Raji (cell line): ENCODE measurements around the gene RUNX1.

Experiments used
- POLR2A ChIP-seq: IDR thresholded peaks from 2 replicates; pipeline ENCODE4 v1.6.1; 2011; ENCODE audit warnings: low read depth, low read length, control low read depth; ENCODE audit not compliant: insufficient read depth

The RUNX1 gene

GRCh38 chr21:35019631-35020032, 29.5 kb downstream of the RUNX1 start:
- TF ChIP-seq POLR2A: no peak

- TF ChIP-seq POLR2A: no peak
Observed at GRCh38 chr21:35017256-35017655, 31.8 kb downstream of the RUNX1 start.

GRCh38 chr21:35016517-35017188, 32.4 kb downstream of the RUNX1 start:
- no peak for TF ChIP-seq POLR2A

GRCh38 chr21:35016071-35016470, 33.0 kb downstream of the RUNX1 start:
- TF ChIP-seq POLR2A: no peak

GRCh38 chr21:35015435-35016024, 33.6 kb downstream of the RUNX1 start:
- TF ChIP-seq POLR2A: no peak

- TF ChIP-seq POLR2A: no peak
Observed at GRCh38 chr21:35014302-35015041, 34.6 kb downstream of the RUNX1 start.

- no peak for TF ChIP-seq POLR2A
Observed at GRCh38 chr21:35011681-35012080, 37.4 kb downstream of the RUNX1 start.

- TF ChIP-seq POLR2A: no peak
Observed at GRCh38 chr21:35010447-35010846, 38.7 kb downstream of the RUNX1 start.

- no peak for TF ChIP-seq POLR2A
Observed at GRCh38 chr21:35007348-35007747, 41.8 kb downstream of the RUNX1 start.

- no peak for TF ChIP-seq POLR2A
Observed at GRCh38 chr21:35006771-35007170, 42.3 kb downstream of the RUNX1 start.

GRCh38 chr21:35006248-35006647, 42.9 kb downstream of the RUNX1 start:
- TF ChIP-seq POLR2A: no peak

GRCh38 chr21:35005560-35006224, 43.4 kb downstream of the RUNX1 start:
- no peak for TF ChIP-seq POLR2A

GRCh38 chr21:35005077-35005476, 44.0 kb downstream of the RUNX1 start:
- no peak for TF ChIP-seq POLR2A

GRCh38 chr21:35004314-35004713, 44.8 kb downstream of the RUNX1 start:
- no peak for TF ChIP-seq POLR2A

- no peak for TF ChIP-seq POLR2A
Observed at GRCh38 chr21:35002879-35003722, 46.0 kb downstream of the RUNX1 start.

- no peak for TF ChIP-seq POLR2A
Observed at GRCh38 chr21:34999397-34999941, 49.6 kb downstream of the RUNX1 start.
